NCI-H226 (cell line): Measurements from ENCODE around the gene FBXO40.

Source experiments
- DNase-seq: peaks from one replicate; pipeline ENCODE4 v3.0.0-alpha.2; 2015

The FBXO40 gene

GRCh38 chr3:121621491-121621890 lies 28.3 kb downstream of the FBXO40 start:
- DNase-seq = no peak

GRCh38 chr3:121624147-121624899 lies 31.1 kb downstream of the FBXO40 start:
- no peak for DNase-seq

DNA sequence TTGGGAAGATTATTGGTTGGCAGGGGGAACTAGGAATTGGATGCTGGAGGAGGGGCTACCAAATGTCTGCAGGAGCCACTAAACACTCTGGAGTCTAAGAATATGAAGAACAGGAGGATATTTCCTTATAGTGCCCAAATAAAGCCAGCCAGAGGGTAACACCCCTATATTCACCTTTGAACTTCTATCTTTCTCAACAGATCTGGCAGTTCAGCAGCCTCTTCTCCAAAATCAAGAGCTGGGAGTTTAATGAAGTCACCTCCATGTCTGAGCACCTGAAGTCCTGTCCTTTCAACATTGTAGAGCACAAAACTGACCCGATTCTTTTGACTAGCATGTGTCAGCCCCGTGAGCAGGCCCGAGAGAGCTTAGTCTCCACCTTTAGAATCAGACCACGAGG lies 33.3 kb downstream of the FBXO40 start:
- no peak for DNase-seq

DNA sequence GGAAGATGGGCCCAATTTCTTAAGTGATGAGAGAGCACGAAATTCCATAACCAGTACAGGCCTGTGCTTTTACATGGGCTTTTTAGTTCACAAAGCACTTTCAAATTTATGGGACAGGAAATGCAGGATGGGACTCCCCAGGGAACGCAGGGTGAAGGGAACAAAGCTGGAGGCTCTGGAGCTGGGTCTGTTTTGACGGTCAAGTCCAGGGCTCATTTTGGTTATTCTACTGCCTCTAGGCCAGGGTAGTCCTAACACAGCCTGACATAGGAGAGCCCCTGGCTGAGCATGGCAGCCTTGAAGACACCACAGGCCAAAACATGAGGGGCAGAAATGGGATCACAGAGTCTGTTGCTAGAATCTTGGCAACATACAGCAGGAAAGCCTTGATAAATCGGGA lies 34.0 kb downstream of the FBXO40 start:
- DNase-seq = no peak

GRCh38 chr3:121627622-121628021 lies 34.4 kb downstream of the FBXO40 start:
- no peak for DNase-seq

GRCh38 chr3:121629601-121630000 lies 36.4 kb downstream of the FBXO40 start:
- no peak for DNase-seq

DNA sequence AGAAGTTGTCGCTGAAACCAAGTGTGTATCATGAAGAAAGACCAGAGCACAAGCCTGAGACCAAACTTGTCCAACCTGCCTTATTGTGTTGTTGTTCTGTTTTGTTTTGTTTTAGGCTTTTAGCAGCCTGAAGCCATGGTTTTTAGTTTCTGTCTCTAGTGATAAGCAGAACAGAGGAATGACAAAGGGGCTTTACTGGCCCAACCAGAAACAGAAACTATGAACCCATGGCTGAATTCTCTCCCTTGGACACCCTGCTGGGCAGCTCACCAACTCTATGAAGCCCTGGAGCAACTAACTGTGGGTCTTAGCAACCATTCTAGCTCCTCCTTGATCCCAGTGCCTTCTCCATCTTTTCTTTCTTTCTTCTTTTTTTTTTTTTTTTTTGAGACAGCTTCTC lies 37.2 kb downstream of the FBXO40 start:
- no peak for DNase-seq

DNA sequence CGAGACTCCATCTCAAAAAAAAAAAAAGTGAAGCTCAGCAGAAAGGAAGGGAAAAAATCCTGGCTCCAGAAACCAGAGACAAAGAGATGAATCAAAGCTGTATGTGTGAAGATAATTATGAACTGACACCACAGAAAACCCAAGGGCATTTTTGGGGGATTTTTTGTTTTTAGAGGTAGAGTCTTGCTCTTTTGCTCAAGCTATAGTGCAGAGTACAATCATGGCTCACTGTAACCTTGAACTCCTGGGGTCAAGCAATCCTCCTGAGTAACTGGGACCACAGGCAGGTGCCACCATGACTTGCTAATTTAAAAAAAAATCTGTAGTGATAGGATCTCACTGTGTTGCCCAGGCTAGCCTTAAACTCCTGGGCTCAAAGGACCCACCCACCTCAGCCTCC lies 44.7 kb downstream of the FBXO40 start:
- no peak for DNase-seq

- DNase-seq = no peak
Observed at GRCh38 chr3:121641127-121641526, 47.9 kb downstream of the FBXO40 start.

GRCh38 chr3:121642601-121643314 lies 49.6 kb downstream of the FBXO40 start:
- no peak for DNase-seq

DNA sequence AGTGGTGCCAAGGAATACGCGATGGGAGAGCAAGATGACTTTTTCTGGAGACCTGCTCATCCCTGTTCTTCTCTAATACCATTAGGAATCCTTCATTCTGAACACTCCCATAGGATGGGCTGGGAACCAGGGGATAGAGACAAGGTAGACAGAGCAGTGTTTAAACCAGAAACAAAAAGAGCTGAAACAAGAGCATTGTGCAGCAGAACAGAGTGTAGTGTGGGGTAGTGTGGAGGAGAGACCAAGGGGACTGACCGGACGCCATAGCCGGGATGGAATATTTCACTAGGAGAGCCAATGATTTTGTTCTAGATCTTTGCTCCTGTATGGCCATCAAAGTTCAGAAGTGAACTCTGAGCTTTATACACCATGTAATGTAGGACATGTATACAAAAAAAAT lies 51.9 kb downstream of the FBXO40 start:
- DNase-seq = no peak

DNA sequence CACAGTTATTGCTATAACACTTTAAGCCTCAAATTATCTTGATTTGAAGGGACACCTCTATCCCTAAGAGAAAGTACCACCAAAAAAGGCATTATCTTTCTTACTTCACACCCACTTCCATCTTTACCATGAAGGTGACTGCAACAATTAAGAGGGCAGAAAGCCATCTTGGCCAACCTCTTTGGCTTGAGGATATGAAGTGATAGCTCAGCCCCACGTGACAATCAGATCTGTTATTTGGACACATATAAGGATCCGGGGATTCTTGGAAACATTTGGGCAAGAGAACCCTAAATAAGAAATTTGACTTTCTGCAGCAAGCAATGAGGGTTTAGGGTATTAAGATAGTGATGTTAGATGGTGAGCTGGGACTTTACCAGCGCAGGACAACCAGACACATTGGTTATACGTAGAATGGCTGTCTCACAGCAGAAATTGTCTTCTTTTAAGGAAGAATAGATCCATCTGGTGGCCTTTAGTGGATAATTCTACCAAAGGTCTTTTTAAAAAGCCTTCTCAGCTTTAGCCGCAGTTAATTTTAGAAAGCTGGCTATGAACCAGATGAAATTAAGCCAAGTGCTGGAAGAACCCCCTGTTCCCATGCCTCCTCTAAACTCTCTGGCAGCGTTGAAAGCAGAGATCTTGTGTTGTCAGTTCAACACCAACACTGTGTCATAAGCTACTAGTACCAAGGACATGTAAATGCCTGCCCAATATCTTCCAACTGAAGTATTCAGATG lies 55.2 kb downstream of the FBXO40 start:
- DNase-seq = no peak

DNA sequence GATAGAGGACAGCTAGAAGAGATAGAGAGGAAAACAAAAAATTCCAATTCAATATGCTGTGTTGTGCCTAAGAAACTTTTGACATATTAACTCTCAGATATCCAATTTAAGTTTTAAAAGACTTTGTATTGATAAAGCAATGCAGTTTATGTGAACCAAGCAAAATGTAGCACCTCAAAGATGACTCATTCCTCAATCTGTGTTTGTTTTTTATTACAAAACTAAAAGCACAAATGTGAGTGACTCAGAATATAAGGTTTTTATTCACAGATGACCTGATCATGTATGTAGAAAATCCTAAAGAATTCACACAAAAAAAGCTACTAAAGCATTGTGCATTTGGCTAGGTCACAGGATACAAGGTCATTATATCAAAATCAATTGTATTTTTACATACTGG lies 56.5 kb downstream of the FBXO40 start:
- DNase-seq = no peak

DNA sequence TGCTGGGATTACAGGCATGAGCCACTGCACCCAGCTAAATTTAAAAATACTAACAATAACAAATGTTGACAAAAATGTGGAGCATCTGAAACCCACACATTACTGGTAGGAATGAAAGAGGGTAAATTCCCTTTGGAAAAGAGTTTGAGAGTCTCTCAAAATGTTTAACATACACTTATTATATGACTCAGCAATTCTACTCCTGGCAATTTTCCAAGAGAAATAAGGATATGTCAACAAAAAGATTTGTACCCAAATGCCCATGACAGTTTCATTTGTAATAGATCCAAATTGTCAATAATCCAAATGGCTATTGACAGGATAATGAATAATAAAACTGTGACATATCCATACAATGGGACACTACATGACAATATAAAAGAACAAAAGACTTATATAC lies 58.5 kb downstream of the FBXO40 start:
- DNase-seq = no peak

DNA sequence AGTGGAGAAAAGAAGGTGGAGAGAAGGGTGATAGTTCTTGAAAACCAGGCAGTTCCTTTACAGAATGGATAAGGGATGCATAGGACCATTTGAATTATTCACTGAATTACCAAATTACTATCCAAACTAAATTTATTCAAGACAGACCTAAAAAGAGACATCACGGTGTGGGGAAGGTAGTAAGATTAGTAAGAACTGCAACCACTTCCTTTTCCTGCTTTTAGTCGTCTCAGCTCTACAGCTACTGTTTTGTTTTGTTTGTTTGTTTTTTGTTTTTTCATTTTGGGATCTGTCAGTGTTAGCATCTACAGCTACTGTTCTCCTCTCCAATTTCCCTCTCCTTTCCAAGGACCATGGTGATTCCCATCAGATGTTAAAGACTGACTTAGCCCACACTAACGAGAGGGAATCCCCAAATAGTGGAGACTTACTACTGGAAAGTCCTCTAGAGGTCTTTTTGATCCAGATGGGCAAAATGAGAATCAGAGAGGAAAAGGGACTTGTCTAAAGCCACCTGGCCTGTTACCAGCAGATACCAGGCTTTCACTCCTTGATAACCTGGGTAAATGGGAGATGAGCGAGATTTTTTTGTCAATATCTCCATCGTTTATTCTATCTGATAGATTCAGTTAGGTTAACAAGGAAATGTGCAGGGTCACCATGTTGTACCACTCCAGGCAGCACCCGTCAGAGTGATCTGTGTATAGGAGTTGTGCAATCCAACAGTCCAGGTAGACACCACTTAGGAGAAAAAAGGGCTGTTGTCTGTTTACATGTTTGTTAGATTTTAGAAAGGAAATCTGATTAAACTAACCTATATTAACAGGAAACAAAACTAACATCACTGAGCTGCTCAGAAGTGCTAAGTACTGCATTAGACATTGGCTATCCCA lies 61.6 kb downstream of the FBXO40 start:
- DNase-seq = no peak

DNA sequence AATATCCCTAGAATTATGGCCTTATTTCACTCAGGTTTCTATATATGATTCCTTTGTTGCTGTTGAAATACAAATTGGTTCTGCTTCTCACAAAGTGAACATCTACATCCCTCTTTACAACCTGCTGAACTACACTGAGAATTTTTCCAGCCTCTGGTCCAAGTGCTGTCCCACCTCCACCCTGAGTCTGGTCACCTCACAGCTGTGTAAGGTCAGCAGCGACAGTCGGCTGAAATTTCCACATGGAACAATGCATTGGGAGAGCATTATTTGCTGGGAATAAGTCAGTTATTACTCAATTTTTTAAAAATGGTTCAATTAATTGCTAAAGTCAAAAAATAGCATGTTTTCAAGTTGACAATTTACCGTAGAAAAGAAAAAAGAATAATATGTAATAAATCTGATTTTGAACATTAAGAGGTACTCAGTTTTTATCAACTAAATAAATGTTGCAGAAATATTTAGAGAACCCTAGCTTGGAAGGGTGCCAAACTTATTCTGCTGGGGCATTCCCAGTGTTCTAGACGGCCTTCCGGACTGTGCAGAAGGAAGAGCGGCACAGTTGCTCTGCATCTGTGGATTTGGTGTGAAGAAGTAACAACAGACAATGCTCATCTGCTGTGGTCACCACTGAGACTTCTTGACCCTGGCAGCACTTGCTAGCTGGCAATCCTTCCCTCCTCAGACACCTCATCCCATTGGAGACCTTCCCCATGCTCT lies 65.7 kb downstream of the FBXO40 start:
- DNase-seq = no peak

GRCh38 chr3:121659586-121659985 lies 66.4 kb downstream of the FBXO40 start:
- DNase-seq = no peak

DNA sequence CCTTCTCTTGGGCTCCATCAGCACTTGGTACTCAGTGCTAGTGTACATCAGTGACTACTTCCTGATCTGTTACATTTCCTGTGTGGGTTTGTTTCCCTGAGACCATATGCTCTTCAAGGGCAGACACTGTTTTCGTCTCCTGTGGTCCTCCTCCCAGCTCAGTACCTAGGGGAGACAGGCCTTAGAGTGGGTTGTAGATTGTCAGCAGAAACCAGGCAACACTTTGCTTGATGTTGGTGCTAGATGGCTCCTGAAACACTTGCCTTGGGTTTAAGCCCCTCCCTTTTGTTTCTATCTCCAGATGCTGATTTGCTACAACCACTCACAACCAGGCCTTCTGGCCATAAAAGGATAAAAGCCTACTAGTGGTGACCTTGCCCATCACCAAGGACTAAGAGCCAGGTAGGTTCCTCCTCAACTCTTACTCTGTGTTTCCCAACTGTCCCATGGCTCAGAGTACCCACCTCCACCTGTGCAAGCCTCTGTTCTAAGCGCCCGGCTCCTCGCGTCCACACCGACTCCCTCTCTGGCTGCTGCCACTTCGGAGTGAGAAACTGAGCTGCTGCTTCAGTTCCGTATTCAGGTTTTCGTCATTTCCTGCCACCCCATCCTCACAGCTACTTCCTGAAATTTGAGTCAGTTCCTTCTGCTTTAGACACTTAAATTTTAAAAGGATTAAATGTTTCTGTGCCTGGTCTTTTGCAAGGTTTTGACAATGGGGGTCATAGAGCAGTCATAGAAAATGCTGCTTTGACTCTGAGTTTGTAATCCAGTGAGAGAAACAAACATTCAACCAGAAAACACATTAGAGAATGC lies 67.4 kb downstream of the FBXO40 start, which contains the start of gene HCLS1:
Gene HCLS1, minus strand, starts transcription at position 548 of the 816 bp plus-strand sequence. CDS start 2,556 bp downstream, outside the sequence.
- DNase-seq = no peak

GRCh38 chr3:121661376-121661775 lies 68.2 kb downstream of the FBXO40 start:
- DNase-seq = no peak

DNA sequence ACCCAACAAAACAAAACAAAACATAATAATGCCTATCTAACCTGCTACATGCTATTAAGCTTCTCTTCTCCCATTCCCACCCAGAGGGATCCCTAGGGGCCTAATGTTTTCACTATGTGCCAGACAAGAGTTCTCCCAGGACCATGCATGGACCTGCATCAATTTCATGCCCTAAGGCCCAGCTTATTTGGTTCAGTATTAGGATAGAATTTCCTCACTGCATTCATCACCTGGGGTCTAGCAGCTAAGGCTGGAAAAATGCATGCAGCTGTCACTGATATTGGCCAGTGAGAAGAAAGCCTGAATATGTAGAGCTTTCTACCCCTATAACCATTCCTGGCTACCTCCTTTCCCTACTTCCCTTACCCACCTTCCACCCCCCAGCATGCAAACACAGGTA lies 69.6 kb downstream of the FBXO40 start:
- no peak for DNase-seq
